Choroid plexus epithelial cell (primary cell): ENCODE results near the gene NHLRC4.

Source experiments
- DNase-seq: peaks from one replicate; pipeline ENCODE4 v3.0.0-alpha.2; 2010; ENCODE audit warnings: low read depth
- H3K4me3 ChIP-seq: 2 replicates; pipeline ENCODE4 v1.5.1; 2011; ENCODE audit warnings: low read depth, mild to moderate bottlenecking, control low read depth, low read length, moderate library complexity
- TF ChIP-seq, protein P1 (sequence below): conservative IDR thresholded peaks from 2 replicates; pipeline ENCODE4 v1.5.1; 2011; ENCODE audit warnings: low read depth, mild to moderate bottlenecking, control low read depth, inconsistent platforms, low read length, moderate library complexity

The NHLRC4 gene

DNA sequence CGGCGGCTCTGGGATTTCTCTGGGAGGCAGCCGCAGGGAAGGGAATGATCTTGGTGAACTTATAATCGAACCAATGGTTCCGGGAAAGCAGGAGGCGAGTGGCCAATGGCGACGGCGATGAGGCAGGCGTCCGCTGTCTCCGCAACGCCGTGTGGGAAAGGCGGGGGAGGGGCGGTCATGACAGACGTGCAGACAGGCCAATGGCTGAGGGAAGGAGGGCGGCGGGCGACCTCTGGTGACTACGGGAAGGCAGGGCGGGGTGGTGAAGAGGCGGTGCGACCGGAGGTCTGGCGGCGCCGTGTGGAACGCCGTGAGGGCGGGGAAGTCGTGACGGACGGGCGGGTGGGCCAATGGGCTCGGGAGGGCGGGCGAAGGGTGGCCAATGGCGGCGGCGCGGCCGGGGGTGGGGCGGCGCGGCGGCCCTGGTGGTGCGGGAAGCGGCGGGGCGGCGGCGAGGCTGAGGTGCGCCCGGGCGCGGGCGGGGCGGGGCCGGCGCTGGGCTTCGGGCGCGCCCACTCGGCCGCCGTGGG is 22.9 kb downstream of the NHLRC4 start, which contains the start of gene RAB40C:
RAB40C (plus strand) TSS at position 409 of the 530 bp plus-strand sequence. CDS start 226 bp downstream, outside the sequence.
- TF ChIP-seq, protein P1, sequence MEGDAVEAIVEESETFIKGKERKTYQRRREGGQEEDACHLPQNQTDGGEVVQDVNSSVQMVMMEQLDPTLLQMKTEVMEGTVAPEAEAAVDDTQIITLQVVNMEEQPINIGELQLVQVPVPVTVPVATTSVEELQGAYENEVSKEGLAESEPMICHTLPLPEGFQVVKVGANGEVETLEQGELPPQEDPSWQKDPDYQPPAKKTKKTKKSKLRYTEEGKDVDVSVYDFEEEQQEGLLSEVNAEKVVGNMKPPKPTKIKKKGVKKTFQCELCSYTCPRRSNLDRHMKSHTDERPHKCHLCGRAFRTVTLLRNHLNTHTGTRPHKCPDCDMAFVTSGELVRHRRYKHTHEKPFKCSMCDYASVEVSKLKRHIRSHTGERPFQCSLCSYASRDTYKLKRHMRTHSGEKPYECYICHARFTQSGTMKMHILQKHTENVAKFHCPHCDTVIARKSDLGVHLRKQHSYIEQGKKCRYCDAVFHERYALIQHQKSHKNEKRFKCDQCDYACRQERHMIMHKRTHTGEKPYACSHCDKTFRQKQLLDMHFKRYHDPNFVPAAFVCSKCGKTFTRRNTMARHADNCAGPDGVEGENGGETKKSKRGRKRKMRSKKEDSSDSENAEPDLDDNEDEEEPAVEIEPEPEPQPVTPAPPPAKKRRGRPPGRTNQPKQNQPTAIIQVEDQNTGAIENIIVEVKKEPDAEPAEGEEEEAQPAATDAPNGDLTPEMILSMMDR = peak; percentile 23
- peak within 1 kb of the TSS; percentile 93 for H3K4me3 ChIP-seq
- peak; percentile 99 for DNase-seq

DNA sequence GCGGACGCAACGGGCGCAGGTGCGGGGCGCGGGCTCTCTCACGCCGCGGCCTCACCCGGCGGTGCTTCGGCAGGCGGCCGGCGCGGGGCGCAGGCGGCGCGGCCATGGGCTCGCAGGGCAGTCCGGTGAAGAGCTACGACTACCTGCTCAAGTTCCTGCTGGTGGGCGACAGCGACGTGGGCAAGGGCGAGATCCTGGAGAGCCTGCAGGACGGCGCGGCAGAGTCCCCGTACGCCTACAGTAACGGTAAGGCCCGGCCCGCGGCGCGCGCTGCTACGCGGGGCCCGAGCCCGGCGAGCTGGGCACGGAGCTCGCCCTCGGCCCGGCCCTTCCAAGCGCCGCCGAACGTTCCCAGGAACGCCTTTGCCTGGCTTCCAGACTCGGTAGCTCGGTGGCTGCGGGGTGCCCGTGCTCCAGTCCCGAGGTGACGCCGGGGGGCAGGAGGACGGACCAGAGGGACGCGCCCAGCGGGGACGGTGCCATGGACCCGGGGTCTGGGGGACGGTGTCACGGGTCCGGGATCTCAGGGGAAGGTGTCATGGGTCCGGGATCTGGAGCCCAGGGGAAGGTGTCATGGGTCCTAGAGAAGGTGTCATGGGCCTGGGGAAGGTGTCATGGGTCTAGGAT is 23.5 kb downstream of the NHLRC4 start:
- DNase-seq = peak; percentile 64
- TF ChIP-seq, protein P1 = no peak
- peak overlapping the region; percentile 77 for H3K4me3 ChIP-seq

DNA sequence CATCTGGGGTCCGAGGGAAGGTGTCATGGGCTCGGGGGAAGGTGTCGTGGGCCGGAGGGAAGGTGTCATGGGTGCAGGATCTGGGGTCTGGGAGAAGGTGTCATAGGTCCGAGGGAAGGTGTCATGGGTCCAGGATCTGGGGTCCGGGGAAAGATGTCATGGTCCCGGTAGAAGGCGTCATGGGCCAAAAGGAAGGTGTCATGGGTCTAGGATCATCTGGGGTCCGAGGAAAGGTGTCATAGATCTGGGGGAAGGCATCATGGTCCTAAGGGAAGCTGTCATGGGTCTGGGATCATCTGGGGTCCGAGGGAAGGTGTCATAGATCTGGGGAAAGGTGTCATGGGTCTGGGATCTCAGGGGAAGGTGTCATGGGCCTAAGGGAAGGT is 24.0 kb downstream of the NHLRC4 start:
- peak overlapping the region; percentile 77 for H3K4me3 ChIP-seq
- no peak for DNase-seq
- TF ChIP-seq, protein P1 = no peak

DNA sequence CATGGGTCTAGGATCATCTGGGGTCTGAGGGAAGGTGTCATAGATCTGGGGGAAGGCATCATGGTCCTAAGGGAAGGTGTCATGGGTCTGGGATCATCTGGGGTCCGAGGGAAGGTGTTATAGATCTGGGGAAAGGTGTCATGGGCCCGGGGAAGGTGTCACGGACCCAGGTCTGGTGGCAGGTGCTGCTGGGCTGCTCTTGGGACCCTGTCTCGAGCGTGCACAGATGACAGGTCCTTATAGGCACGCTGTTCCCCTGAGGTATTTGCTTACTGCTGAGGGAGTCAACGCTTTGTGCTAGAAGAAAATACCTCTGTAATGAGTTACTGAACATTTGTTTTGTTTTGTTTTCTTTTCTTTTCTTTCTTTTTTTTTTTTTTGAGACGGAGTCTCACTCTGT is 24.4 kb downstream of the NHLRC4 start:
- no peak overlapping the region for H3K4me3 ChIP-seq
- no peak for DNase-seq
- TF ChIP-seq, protein P1 = no peak

DNA sequence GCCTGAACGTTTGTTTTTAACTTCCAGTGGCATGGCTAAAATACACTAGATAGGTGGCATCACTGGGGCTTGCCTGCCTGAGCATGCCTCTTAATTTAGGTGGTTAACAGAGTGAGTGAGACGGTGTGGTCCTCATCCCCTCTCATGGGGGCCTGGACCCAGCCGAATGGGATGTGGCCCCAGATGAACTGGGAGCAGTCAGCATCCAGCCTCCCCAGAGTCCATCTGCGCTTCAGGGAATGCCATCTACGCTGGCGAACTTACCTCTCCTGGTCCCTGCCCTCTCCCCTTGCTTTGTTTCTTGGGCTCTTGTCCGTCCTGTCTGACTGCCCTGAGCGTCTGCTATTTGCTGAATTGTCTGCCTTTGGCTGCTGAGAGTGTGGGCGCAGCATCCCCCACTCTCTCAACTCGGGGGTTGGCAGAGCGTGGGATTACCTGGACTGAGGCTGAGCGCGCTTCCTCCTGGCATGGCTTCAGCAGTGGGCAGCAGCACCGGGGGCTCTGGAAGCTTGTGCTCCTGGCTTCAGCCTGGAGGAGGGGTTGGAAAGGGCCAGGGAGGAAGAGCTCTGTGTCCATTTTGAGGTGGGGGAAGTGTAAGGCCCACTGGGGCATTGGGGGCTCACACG is 25.2 kb downstream of the NHLRC4 start:
- TF ChIP-seq, protein P1 = no peak
- H3K4me3 ChIP-seq = no peak overlapping the region
- no peak for DNase-seq

DNA sequence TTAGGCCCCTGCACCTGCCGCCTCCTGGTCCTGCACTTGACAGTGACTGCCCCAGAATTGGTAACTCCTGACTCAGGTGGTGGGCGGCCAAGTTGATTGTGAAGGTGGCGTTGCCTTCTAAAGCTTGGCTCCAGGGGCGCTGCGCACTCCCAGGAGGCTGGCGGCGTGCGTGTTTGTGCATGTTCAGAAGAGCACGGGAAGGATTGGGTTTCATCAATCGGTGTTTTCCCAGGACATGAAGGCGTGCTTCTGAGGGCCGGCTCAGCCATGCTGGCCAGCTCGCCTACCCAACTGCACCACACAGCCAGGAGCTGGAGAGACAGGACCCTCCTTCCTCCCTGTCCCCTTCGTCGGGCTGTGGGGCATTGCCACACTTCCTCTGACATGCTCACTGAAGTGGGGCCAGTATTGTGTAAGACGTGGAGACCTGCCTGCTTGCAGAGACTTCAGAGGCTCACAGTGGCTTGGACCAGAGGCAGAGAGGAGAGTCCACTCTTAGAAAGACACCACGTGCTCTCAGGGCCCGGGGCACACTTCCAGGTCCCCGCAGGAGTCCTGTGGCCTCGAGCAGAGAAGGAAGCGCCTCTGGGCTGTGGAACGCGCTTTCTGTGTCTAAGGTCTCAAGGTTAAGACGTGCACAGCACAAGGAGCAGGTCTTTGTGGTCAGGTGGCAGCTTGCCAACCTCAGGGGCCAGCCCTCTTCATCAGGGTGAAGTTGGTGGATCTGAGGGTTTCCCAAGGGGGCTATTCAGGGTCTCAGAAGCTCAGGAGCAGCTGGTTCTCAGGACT is 25.9 kb downstream of the NHLRC4 start:
- peak; percentile 83 for DNase-seq
- TF ChIP-seq, protein P1 = no peak
- H3K4me3 ChIP-seq = no peak overlapping the region
